ENCODE data around the gene LMNTD1. TPM values are rescaled to one million over a fixed set of nuclear protein-coding genes. Genes with fewer than 3 reads are reported as not detected.

The LMNTD1 gene
- total and polyA plus RNA-seq, 5 experiments from 2014 or later: not detected

DNA sequence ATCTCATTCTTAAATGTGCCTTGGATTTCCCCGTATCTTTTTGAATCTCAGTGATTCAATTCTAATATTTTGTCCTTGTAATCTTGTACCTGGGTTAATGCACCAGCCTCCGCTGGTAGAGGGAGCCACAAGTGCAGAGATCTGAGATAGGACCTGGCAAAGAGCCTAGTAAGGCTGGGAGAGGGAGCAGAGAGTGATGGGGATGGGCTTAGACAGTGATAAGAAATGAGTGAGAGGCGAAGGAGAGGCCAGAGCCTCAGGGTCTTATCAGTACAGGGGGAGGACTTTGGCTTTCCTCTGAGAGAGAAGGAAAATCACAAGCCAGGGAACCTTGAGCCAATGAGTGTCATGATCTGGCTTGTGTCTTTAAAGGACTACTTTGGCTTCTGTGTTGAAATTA is 30.5 kb upstream of the LMNTD1 start:
- peak in 1 of 10 donors; percentile 41 for DNase-seq
- POLR2A ChIA-PET: no interaction called here
- peaks cover 0 to 2% (median 0%) of the 10 kb centered on the region in 5 donors for H3K27me3 Mint-ChIP-seq
- H3K36me3 Mint-ChIP-seq: peaks cover 0 to 13% (median 8%) of the 10 kb centered on the region in 3 donors
- H3K4me1 Mint-ChIP-seq: peaks cover 0 to 3% (median 1%) of the 10 kb centered on the region in 4 donors
- no peak for ATAC-seq
- H3K4me3 Mint-ChIP-seq: peak overlapping the region in 1 of 10 donors; percentile 10
- peaks cover 0 to 22% (median 10%) of the 10 kb centered on the region in 9 donors for H3K9me3 Mint-ChIP-seq
- H3K27ac Mint-ChIP-seq: peak overlapping the region in 3 of 10 donors; percentile 1 to 50 (median 11)

DNA sequence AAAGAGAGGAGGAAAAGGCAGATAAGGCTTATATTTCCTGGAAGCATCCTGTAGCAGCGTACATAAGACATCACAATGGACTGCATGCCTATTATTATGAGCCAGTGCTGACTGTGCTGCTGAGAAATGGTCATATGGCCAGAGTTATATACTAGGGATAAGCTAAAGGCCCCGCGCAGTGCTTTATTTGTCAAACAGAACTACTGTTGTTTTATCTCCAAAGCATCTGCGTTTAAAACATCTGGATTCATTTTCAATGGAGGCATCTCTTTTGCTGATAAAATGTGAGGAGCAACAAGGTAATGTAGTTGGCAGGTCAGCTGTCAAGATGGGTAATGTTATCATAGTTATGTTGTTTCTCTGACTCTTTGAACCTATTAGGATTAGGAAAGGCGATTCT is 28.0 kb upstream of the LMNTD1 start:
- Mint-ChIP-seq H3K4me1 (peaks cover 0 to 3% (median 1%) of the 10 kb centered on the region in 4 donors), H3K27me3 (peaks cover 0 to 2% (median 0%) of the 10 kb centered on the region in 5 donors), H3K27ac (no peak overlapping the region), H3K36me3 (peaks cover 0 to under 1% (median 0%) of the 10 kb centered on the region in 3 donors), H3K4me3 (no peak overlapping the region), H3K9me3 (peaks cover 0 to 7% (median 2%) of the 10 kb centered on the region in 9 donors)
- POLR2A ChIA-PET: no interaction called here
- ATAC-seq (no peak), DNase-seq (no peak)

DNA sequence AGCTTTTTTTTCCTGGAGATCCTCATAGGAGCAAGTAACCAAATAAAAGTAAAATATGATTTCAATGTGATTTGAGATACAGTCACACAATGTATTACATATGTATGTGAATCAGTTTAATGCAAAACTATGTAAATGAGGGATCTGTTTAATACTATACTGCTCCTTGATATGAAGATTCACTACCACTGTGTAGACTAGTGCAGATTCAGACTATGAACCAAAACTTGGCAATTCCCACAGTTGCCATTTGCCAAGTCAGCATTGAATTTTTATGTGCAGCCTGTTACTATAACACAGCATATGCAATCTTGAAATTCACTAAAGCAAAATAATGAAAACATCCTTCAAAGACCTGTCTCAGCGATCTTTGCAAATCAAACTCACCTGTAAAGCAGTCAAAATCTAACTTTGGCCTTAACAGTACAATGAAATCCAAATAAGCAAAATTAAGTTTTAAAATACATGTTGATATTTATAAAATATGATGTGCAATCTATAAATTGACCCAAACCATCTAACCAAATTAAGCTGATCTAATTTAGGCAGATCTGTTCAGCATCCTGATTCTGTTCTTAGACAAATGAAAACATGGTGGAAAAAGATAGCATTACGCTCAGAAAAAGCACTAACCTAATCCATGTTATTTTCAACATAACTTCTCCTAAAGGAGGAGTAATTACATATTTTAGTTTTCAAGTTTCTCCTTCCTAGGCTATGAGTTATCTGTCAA is 25.5 kb upstream of the LMNTD1 start:
- POLR2A ChIA-PET: no interaction called here
- Mint-ChIP-seq H3K27ac (no peak overlapping the region), H3K4me3 (no peak overlapping the region), H3K36me3 (no peaks in the 10 kb centered on the region), H3K9me3 (peaks cover 0 to 7% (median 2%) of the 10 kb centered on the region in 9 donors), H3K4me1 (peaks cover 0 to 2% (median 0%) of the 10 kb centered on the region in 4 donors), H3K27me3 (peaks cover 0 to 2% (median 0%) of the 10 kb centered on the region in 5 donors)
- no peak for DNase-seq
- no peak for ATAC-seq

DNA sequence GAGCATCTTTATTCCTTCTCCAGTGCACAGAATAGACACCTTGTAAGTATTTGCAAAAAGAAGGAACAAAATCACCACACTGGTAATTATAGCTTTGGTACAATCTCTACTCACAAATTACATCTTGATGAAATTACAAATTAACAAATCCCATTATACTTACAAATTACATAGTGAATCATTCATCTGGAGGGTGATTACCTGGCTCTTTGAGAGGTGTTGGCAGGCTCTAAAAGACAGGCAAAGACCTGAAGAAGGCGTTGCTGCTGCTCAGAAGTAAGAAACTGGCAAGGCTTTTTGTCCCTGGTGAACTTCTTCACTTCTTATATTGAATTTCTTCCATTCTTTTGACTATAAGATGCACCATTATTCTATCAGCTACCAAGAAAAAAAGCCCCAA is 21.7 kb upstream of the LMNTD1 start:
- ATAC-seq: no peak
- H3K27ac Mint-ChIP-seq: no peak overlapping the region
- no peaks in the 10 kb centered on the region for H3K27me3 Mint-ChIP-seq
- no peaks in the 10 kb centered on the region for H3K36me3 Mint-ChIP-seq
- no peak for DNase-seq
- no peak overlapping the region for H3K4me3 Mint-ChIP-seq
- peaks cover 0 to 7% (median 2%) of the 10 kb centered on the region in 9 donors for H3K9me3 Mint-ChIP-seq
- POLR2A ChIA-PET: no interaction called here
- no peaks in the 10 kb centered on the region for H3K4me1 Mint-ChIP-seq

DNA sequence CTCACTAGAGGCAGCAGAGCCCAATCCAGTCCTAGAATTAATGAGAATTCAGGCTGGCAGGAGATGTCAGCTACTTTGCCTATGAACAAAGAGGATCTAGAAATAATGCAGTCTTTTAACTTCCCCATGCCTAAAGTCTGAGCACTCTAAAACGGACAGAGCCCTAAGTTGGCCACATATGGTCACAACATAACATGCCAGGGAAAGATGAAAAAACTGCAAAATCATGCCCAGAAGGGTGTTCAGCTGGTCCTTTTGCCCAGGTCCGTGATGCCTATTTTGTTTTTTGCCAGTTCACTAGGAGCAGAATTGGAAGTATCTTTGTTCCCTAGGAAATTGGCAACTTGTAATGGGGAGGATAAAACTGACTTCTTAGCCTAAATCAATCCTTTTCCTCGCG is 20.3 kb upstream of the LMNTD1 start:
- no peaks in the 10 kb centered on the region for H3K27me3 Mint-ChIP-seq
- ATAC-seq (no peak), DNase-seq (no peak)
- H3K27ac Mint-ChIP-seq: no peak overlapping the region
- H3K4me1 Mint-ChIP-seq: no peaks in the 10 kb centered on the region
- POLR2A ChIA-PET: no interaction called here
- H3K36me3 Mint-ChIP-seq: no peaks in the 10 kb centered on the region
- peaks cover 0 to 7% (median 2%) of the 10 kb centered on the region in 9 donors for H3K9me3 Mint-ChIP-seq
- H3K4me3 Mint-ChIP-seq: no peak overlapping the region

DNA sequence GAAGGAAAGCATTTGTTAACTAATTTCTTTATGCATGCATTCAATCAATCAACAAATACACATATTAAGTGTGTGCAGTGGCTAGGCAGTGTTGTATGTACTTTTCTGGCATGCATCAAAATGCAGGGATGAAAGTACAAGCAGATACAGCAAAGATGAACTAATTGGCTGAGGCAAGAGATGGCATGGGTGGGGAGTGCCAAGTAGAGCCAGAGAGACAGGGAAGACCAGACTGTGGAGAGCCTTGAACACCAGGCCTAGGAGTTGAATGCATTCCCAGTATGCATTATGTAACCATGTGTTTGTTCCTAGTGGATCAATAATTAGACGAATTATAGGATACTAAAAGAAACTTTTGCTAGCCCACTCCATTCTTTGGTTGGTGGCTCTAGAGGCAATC is 17.3 kb upstream of the LMNTD1 start:
- Mint-ChIP-seq H3K4me1 (no peaks in the 10 kb centered on the region), H3K36me3 (peaks cover 0 to 3% (median 0%) of the 10 kb centered on the region in 3 donors), H3K9me3 (peaks cover 0 to 10% (median 2%) of the 10 kb centered on the region in 9 donors), H3K4me3 (no peak overlapping the region), H3K27ac (no peak overlapping the region), H3K27me3 (no peaks in the 10 kb centered on the region)
- POLR2A ChIA-PET: no interaction called here
- no peak for DNase-seq
- ATAC-seq: no peak

DNA sequence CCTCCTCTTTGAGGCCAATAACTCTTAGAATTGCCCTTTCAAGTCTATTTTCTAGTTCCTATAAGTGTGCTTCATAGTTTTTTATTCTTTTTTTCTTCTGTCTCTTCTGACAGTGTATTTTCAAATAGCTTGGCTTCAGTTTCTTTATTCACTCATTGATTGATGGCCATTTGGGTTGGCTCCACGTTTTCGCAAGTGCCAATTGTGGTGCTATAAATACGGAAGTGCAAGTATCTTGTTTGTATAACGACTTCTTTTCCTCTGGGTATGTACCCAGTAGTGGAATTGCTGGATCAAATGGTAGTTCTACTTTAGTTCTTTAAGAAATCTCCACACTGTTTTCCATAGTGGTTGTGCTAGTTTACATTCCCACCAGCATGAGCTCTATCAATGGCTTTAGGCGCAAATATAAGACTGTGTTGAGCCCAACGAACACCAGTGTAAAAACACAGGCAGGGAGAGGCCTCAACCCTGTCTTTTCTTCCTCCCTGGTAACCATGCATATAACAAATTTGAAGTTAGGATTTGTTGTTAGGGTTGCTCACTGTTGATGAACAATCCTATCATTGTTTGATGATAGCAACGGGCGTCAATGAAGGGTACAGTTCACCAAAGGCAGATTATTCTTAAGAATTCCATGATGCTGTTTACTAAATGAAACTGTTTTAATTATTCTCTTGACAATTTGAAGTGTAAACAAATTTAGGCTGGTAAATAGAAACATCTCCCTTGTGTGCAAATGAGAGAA is 13.3 kb upstream of the LMNTD1 start:
- peaks cover 0 to 3% (median 0%) of the 10 kb centered on the region in 5 donors for H3K27me3 Mint-ChIP-seq
- no peak overlapping the region for H3K27ac Mint-ChIP-seq
- no peaks in the 10 kb centered on the region for H3K4me1 Mint-ChIP-seq
- POLR2A ChIA-PET: no interaction called here
- H3K36me3 Mint-ChIP-seq: peaks cover 0 to 3% (median 0%) of the 10 kb centered on the region in 3 donors
- DNase-seq (no peak), ATAC-seq (no peak)
- peaks cover 0 to 10% (median 4%) of the 10 kb centered on the region in 9 donors for H3K9me3 Mint-ChIP-seq
- H3K4me3 Mint-ChIP-seq: no peak overlapping the region

DNA sequence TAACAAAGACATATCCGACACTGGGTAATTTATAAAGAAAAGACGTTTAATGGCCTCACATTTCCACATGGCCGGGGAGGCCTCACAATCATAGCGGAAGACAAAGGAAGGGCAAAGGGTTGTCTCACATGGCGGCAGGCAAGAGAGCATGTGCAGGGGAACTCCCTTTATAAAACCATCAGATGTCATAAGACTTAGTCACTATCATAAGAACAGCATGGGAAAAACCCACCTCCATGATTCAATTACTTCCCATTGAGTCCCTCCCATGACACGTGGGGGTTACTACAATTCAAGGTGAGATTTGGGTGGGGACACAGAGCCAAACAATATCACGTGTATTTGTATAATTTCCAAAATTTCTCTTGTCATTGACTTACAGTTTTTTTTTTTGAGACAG is 5.5 kb upstream of the LMNTD1 start:
- no peak overlapping the region for H3K27ac Mint-ChIP-seq
- peaks cover 0 to 6% (median under 1%) of the 10 kb centered on the region in 4 donors for H3K4me1 Mint-ChIP-seq
- peaks cover 0 to 2% (median 0%) of the 10 kb centered on the region in 3 donors for H3K36me3 Mint-ChIP-seq
- H3K9me3 Mint-ChIP-seq: peaks cover 0 to 7% (median 0%) of the 10 kb centered on the region in 9 donors
- POLR2A ChIA-PET: no interaction called here
- DNase-seq (no peak), ATAC-seq (no peak)
- H3K4me3 Mint-ChIP-seq: no peak overlapping the region
- peaks cover 0 to 3% (median 0%) of the 10 kb centered on the region in 5 donors for H3K27me3 Mint-ChIP-seq

DNA sequence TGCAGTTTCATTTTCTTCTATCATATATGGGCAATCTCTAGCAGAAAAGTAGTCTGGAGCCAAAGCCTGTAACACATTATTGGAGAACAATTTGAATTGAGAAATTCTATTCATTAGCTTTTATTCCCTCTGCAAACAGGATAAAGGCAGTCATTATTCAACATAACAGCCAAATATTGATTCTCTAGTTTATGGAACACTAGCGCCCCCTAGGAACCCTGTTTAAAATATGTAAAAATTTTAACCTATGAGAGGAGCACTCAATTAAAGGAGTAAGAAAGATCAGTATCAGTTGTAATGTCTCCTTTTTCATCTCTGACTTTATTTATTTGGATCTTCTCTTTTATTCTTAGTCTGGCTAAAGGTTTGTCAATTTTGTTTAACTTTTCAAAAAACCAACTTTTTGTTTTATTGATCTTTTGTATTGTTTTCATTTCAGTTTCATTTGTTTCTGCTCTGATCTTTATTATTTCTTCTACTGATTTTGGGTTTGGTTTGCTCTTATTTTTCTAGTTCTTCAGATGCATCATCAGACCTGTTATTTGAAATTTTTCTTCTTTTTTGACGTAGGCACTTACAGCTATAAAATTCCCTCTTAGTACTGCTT is 4.8 kb upstream of the LMNTD1 start:
- Mint-ChIP-seq H3K4me3 (no peak overlapping the region), H3K27me3 (peaks cover 0 to 3% (median 0%) of the 10 kb centered on the region in 5 donors), H3K9me3 (peaks cover 0 to 7% (median 0%) of the 10 kb centered on the region in 9 donors), H3K4me1 (peaks cover 0 to 6% (median under 1%) of the 10 kb centered on the region in 4 donors), H3K27ac (no peak overlapping the region), H3K36me3 (peaks cover 0 to 2% (median 0%) of the 10 kb centered on the region in 3 donors)
- peak in 1 of 10 donors; percentile 14 for DNase-seq
- POLR2A ChIA-PET: no interaction called here
- no peak for ATAC-seq

DNA sequence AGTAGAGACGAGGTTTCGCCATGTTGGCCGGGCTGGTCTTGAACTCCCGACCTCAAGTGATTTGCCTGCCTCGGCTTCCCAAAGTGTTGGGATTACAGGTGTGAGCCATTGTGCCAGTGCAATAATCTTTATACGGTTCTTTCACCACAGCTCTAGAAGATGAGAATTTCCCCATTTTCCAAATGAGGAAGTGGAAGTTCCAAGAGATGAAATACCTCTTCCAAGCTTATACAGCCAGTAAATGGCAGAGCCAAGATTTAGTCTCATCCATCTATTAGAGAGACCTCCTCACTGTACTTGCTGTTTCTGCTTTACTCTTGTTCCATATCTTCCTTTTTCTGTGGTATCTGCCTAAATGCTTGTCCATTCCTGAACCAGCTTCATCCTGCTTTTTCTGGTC is 3.1 kb upstream of the LMNTD1 start:
- peaks cover 0 to 2% (median 0%) of the 10 kb centered on the region in 3 donors for H3K36me3 Mint-ChIP-seq

DNA sequence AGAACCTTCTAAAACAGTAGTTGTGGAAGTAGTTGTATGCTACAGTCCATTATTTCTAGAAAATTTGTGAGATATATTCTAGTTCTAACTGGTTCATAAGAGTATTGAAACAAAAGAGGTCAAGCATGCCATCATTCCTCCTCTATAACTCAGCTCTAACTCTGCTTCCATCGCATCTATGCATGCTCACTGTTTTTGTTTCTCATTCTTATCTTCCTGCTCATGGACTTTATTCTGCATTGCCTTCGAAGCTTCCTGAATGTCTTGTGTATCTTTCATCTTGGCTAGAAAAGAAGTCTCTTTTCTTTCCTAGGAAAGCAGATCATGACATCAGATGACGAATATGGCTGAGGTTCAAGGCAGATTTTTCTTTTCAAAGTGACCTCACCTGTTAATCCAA is 402 bp downstream of the LMNTD1 start:
- POLR2A ChIA-PET: no interaction called here
- no peak for ATAC-seq

More for the DNA sequence above, 3.1 kb upstream of the LMNTD1 start:
- H3K4me1 Mint-ChIP-seq: peaks cover 0 to 6% (median under 1%) of the 10 kb centered on the region in 4 donors
- DNase-seq (no peak), ATAC-seq (no peak)
- no peak overlapping the region for H3K27ac Mint-ChIP-seq
- no peaks in the 10 kb centered on the region for H3K27me3 Mint-ChIP-seq
- no peak overlapping the region for H3K4me3 Mint-ChIP-seq
- peaks cover 0 to 5% (median 0%) of the 10 kb centered on the region in 9 donors for H3K9me3 Mint-ChIP-seq
- POLR2A ChIA-PET: no interaction called here

DNA sequence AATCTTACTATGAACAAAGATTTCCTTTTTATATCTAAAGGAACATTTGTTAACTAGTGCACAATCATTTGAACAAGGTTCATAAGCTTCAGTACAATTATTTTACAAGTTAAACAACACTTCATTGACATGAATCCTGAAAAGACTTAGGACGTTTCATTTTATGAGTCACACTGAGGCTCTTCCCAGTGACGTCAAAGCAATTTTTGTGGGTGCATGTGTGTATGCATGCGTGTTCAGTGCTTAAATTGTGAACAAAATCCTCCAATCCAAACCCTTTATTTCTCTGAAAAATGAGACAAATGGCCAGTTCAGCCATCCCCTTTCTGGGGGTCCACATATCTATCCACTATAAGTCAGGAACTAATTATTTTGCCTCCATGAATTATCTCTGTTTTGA is 2.9 kb downstream of the LMNTD1 start:
- Mint-ChIP-seq H3K9me3 (peaks cover 0 to 1% (median 0%) of the 10 kb centered on the region in 9 donors), H3K27me3 (no peaks in the 10 kb centered on the region), H3K27ac (no peak overlapping the region), H3K4me3 (no peak overlapping the region), H3K36me3 (no peaks in the 10 kb centered on the region), H3K4me1 (no peaks in the 10 kb centered on the region)
- no peak for ATAC-seq
- POLR2A ChIA-PET: no interaction called here
- DNase-seq: no peak

More for the DNA sequence above, 402 bp downstream of the LMNTD1 start:
- Mint-ChIP-seq H3K36me3 (peaks cover 0 to 2% (median 0%) of the 10 kb centered on the region in 3 donors), H3K27me3 (no peaks in the 10 kb centered on the region), H3K27ac (no peak overlapping the region), H3K9me3 (no peaks in the 10 kb centered on the region), H3K4me3 (no peak overlapping the region), H3K4me1 (no peaks in the 10 kb centered on the region)
- DNase-seq: no peak

DNA sequence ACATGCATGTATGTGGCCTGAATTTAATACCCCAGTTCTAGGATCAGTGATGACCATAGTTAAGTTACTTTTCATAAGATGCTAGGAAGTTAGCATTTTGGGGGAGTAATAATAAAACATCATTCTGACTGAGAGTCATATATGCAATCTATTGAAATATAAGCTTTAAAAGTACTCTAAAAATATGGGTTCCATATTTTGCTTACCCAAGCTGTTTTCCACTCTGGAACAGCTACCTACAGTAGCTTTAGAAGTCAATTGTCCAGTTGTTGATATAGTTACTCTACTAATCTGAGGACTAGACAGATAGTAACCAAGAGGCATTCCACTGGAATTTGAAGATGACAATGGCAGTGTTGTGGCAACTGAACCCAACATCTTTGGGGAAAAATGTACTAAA is 4.0 kb downstream of the LMNTD1 start:
- DNase-seq (no peak), ATAC-seq (no peak)
- no peak overlapping the region for H3K4me3 Mint-ChIP-seq
- no peaks in the 10 kb centered on the region for H3K4me1 Mint-ChIP-seq
- peaks cover 0 to 10% (median 0%) of the 10 kb centered on the region in 9 donors for H3K9me3 Mint-ChIP-seq
- POLR2A ChIA-PET: no interaction called here
- no peak overlapping the region for H3K27ac Mint-ChIP-seq
- no peaks in the 10 kb centered on the region for H3K36me3 Mint-ChIP-seq
- no peaks in the 10 kb centered on the region for H3K27me3 Mint-ChIP-seq

Measured in naive thymus-derived CD8-positive, alpha-beta T cell (primary cell).